ENCODE data around the gene ZNF573.

GRCh38 chr19:37719111-37719926 lies 60.1 kb downstream of the ZNF573 start, which contains the start of gene ZNF607:
- TF ChIP-seq CTCF (IDR thresholded peaks at IDR 0.05; ENCODE audit: borderline replicate concordance, extremely low read depth, low read length, poor library complexity, severe bottlenecking), result peak; percentile 59
- no peak for TF ChIP-seq EZH2 (IDR thresholded peaks at IDR 0.05; ENCODE audit: borderline replicate concordance, low read depth, low read length, severe bottlenecking)
